H1 (cell line): ENCODE results near the gene DHRS13. TPM values are rescaled to one million over a fixed set of nuclear protein-coding genes. Genes with fewer than 3 reads are reported as not detected.

Experiments
- CTCF ChIA-PET: fragments of 300-600 bp; sonication (Branson Sonifier 250); formaldehyde crosslinking; loops from one replicate; lab custom pipeline; 2021; ENCODE audit not compliant: partially characterized antibody; lab: Charles Lee
- POLR2A ChIA-PET: fragments of 300-600 bp; sonication (Branson Sonifier 250); formaldehyde crosslinking; loops from one replicate; lab custom pipeline; 2021; ENCODE audit warnings: inconsistent platforms; ENCODE audit not compliant: partially characterized antibody; lab: Charles Lee
- DNase-seq, 2 experiments: peaks; one replicate each; pipeline versions ENCODE4 v3.0.0 to v3.0.0-alpha.2; 2010 to 2022; ENCODE audit warnings: low spot score in 2 of 2, low read depth in 1 of 2, mixed read lengths in 1 of 2
- FAIRE-seq: peaks from 2 replicates; lab custom pipeline; 2011; peaks lifted over from hg19 to GRCh38; lab: Jason Lieb, UNC
- H2AFZ ChIP-seq: 2 replicates; pipeline ENCODE4 v1.8.1; 2012; ENCODE audit warnings: low read length, inconsistent platforms
- H2AK5ac ChIP-seq: 2 replicates; pipeline ENCODE4 v1.6.1; 2013; ENCODE audit warnings: low read depth, low read length
- H2BK120ac ChIP-seq: replicated peaks from 2 replicates; pipeline ENCODE3; 2013; ENCODE audit warnings: low read depth, low read length, inconsistent platforms
- H2BK12ac ChIP-seq: 2 replicates; pipeline ENCODE4 v1.6.1; 2013; ENCODE audit warnings: low read depth, low read length
- H2BK15ac ChIP-seq: 2 replicates; pipeline ENCODE4 v1.6.1; 2013; ENCODE audit warnings: low read length
- H2BK20ac ChIP-seq: 2 replicates; pipeline ENCODE4 v1.6.1; 2013; ENCODE audit warnings: low read length
- H2BK5ac ChIP-seq: 2 replicates; pipeline ENCODE4 v1.6.1; 2013; ENCODE audit warnings: low read depth, low read length
- H3K14ac ChIP-seq: 2 replicates; pipeline ENCODE4 v1.6.1; 2013; ENCODE audit warnings: inconsistent platforms; ENCODE audit not compliant: insufficient read length
- H3K18ac ChIP-seq: 2 replicates; pipeline ENCODE4 v1.6.1; 2013; ENCODE audit warnings: low read length; ENCODE audit errors: extremely low read depth
- H3K23ac ChIP-seq: 2 replicates; pipeline ENCODE4 v1.6.1; 2013; ENCODE audit warnings: inconsistent platforms; ENCODE audit not compliant: insufficient read length
- H3K23me2 ChIP-seq: 2 replicates; pipeline ENCODE4 v1.6.1; 2013; ENCODE audit warnings: low read depth, low read length
- H3K27ac ChIP-seq: 2 replicates; pipeline ENCODE4 v1.6.1; 2011; ENCODE audit warnings: low read depth, low read length, inconsistent platforms
- H3K27me3 ChIP-seq, 4 experiments: replicated peaks in 1 of 4; 1 replicate in 1 of 4; 2 replicates in 3 of 4; pipeline versions ENCODE4 v1.6.1 to v1.8.1; 2011 to 2013; ENCODE audit warnings: low read length in 3 of 4, mild to moderate bottlenecking in 3 of 4, inconsistent platforms in 2 of 4, mixed read lengths in 2 of 4, moderate library complexity in 1 of 4; ENCODE audit not compliant: control insufficient read depth in 3 of 4, insufficient read depth in 3 of 4; ENCODE audit errors: extremely low read depth in 1 of 4
- H3K36me3 ChIP-seq, 4 experiments: 2 replicates each; pipeline versions ENCODE4 v1.6.1 to v1.8.1; 2011 to 2013; ENCODE audit warnings: mild to moderate bottlenecking in 4 of 4, low read length in 3 of 4, moderate library complexity in 2 of 4, control low read depth in 1 of 4, inconsistent platforms in 1 of 4; ENCODE audit not compliant: insufficient read depth in 4 of 4, control insufficient read depth in 2 of 4
- H3K4ac ChIP-seq: replicated peaks from 2 replicates; pipeline ENCODE3; 2013; ENCODE audit warnings: low read length, low read depth, mixed read lengths, inconsistent platforms; ENCODE audit not compliant: insufficient read length
- H3K4me1 ChIP-seq, 4 experiments: replicated peaks in 1 of 4; 1 replicate in 1 of 4; 2 replicates in 3 of 4; pipeline versions ENCODE4 v1.6.1 to v1.8.1; 2011 to 2013; ENCODE audit warnings: low read length in 3 of 4, inconsistent platforms in 2 of 4, mixed read lengths in 1 of 4; ENCODE audit not compliant: insufficient read depth in 4 of 4, control insufficient read depth in 3 of 4
- H3K4me2 ChIP-seq, 2 experiments: 2 replicates each; pipeline versions ENCODE4 v1.6.1 to v1.8.1; 2011 to 2013; ENCODE audit warnings: low read depth in 2 of 2, low read length in 2 of 2, control low read depth in 1 of 2, inconsistent platforms in 1 of 2, mild to moderate bottlenecking in 1 of 2; ENCODE audit not compliant: insufficient read depth in 1 of 2
- H3K4me3 ChIP-seq, 4 experiments: fragments of 200-600, 300-600 bp in 1 of 4; sonication (generic), shearing (Covaris generic), sonication (Bioruptor Twin) in 1 of 4; 2 replicates each; pipeline versions ENCODE4 v1.5.1 to v1.8.1; 2011 to 2016; ENCODE audit warnings: low read length in 4 of 4, low read depth in 3 of 4, control low read depth in 2 of 4, inconsistent platforms in 2 of 4, mild to moderate bottlenecking in 2 of 4, mixed read lengths in 1 of 4, moderate library complexity in 1 of 4; ENCODE audit not compliant: insufficient read depth in 2 of 4; ENCODE audit errors: extremely low read depth in 1 of 4
- H3K56ac ChIP-seq: replicated peaks from 2 replicates; pipeline ENCODE3; 2013; ENCODE audit warnings: low read depth, mild to moderate bottlenecking, mixed read lengths, low read length, inconsistent platforms; ENCODE audit not compliant: insufficient read length
- H3K79me1 ChIP-seq: 2 replicates; pipeline ENCODE4 v1.6.1; 2013; ENCODE audit warnings: low read depth, low read length, control low read depth
- H3K79me2 ChIP-seq, 2 experiments: 2 replicates each; pipeline versions ENCODE4 v1.6.1 to v1.8.1; 2012 to 2013; ENCODE audit warnings: low read length in 2 of 2, mild to moderate bottlenecking in 2 of 2, inconsistent platforms in 1 of 2; ENCODE audit not compliant: insufficient read depth in 2 of 2, control insufficient read depth in 1 of 2
- H3K9ac ChIP-seq, 4 experiments: replicated peaks in 1 of 4; 1 replicate in 1 of 4; 2 replicates in 3 of 4; pipeline versions ENCODE4 v1.6.1 to v1.8.1; 2011 to 2013; ENCODE audit warnings: low read depth in 3 of 4, low read length in 3 of 4, control low read depth in 2 of 4, mild to moderate bottlenecking in 2 of 4, moderate library complexity in 2 of 4, inconsistent platforms in 1 of 4; ENCODE audit errors: extremely low read depth in 1 of 4
- H3K9me3 ChIP-seq, 2 experiments: 2 replicates each; pipeline versions ENCODE4 v1.6.1 to v1.8.1; 2012 to 2013; ENCODE audit warnings: mild to moderate bottlenecking in 2 of 2, moderate library complexity in 2 of 2, control low read depth in 1 of 2, inconsistent platforms in 1 of 2, low read depth in 1 of 2, low read length in 1 of 2, mixed read lengths in 1 of 2; ENCODE audit not compliant: insufficient read depth in 2 of 2
- H4K20me1 ChIP-seq, 2 experiments: replicated peaks in 1 of 2; 2 replicates each; pipeline versions ENCODE3 to v1.8.1; 2011 to 2013; ENCODE audit warnings: inconsistent platforms in 2 of 2, low read length in 2 of 2, mild to moderate bottlenecking in 1 of 2; ENCODE audit not compliant: insufficient read depth in 2 of 2, control insufficient read depth in 1 of 2
- H4K5ac ChIP-seq: 2 replicates; pipeline ENCODE4 v1.6.1; 2013; ENCODE audit warnings: low read length, low read depth, mixed read lengths, inconsistent platforms; ENCODE audit not compliant: insufficient read length
- H4K8ac ChIP-seq: 2 replicates; pipeline ENCODE4 v1.8.0; 2013; ENCODE audit warnings: mild to moderate bottlenecking, moderate library complexity, low read length, inconsistent platforms; ENCODE audit not compliant: insufficient read depth; ENCODE audit errors: extremely low read depth
- H4K91ac ChIP-seq: replicated peaks from 2 replicates; pipeline ENCODE3; 2013; ENCODE audit warnings: low read length, mixed read lengths, inconsistent platforms; ENCODE audit not compliant: insufficient read length
- ASH2L ChIP-seq: fragments of 200-600, 300-600 bp; sonication (generic); IDR thresholded peaks from one replicate; pipeline ENCODE4 v1.7.1; 2017; ENCODE audit warnings: low read length
- CREB1 ChIP-seq: IDR thresholded peaks from 2 replicates; pipeline ENCODE4 v1.6.1; 2012; ENCODE audit warnings: inconsistent platforms
- E2F6 ChIP-seq: IDR thresholded peaks from 2 replicates; pipeline ENCODE4 v1.6.1; 2012; ENCODE audit warnings: inconsistent platforms
- FOSL1 ChIP-seq: IDR thresholded peaks from 2 replicates; pipeline ENCODE4 v1.6.1; 2011; ENCODE audit warnings: mild to moderate bottlenecking, low read depth, low read length, moderate library complexity; ENCODE audit not compliant: insufficient read depth
- NRF1 ChIP-seq: IDR thresholded peaks from 2 replicates; pipeline ENCODE4 v1.6.1; 2011; ENCODE audit warnings: mild to moderate bottlenecking, low read depth, low read length, improper control_type of control experiment
- POLR2A ChIP-seq, 2 experiments: IDR thresholded peaks; 1 replicate in 1 of 2; 2 replicates in 1 of 2; pipeline ENCODE4 v1.6.1; 2011; ENCODE audit warnings: low read depth in 2 of 2, low read length in 2 of 2, mild to moderate bottlenecking in 2 of 2; ENCODE audit errors: control extremely low read depth in 1 of 2
- SIN3A ChIP-seq, 2 experiments: IDR thresholded peaks in 1 of 2; conservative IDR thresholded peaks in 1 of 2; 2 replicates each; pipeline ENCODE4 v1.6.1; 2011 to 2012; ENCODE audit warnings: low read length in 2 of 2, improper control_type of control experiment in 1 of 2, low read depth in 1 of 2, mild to moderate bottlenecking in 1 of 2
- SP4 ChIP-seq: IDR thresholded peaks from 2 replicates; pipeline ENCODE4 v1.6.1; 2012; ENCODE audit warnings: low read length, inconsistent platforms
- TAF1 ChIP-seq: IDR thresholded peaks from 2 replicates; pipeline ENCODE4 v1.6.1; 2011; ENCODE audit warnings: mild to moderate bottlenecking, low read depth, low read length
- TBP ChIP-seq: IDR thresholded peaks from 2 replicates; pipeline ENCODE4 v1.6.1; 2011; ENCODE audit warnings: low read depth, low read length, improper control_type of control experiment
- TEAD4 ChIP-seq: IDR thresholded peaks from 2 replicates; pipeline ENCODE4 v1.6.1; 2012; ENCODE audit warnings: low read depth, low read length, inconsistent platforms, mixed read lengths
- YY1 ChIP-seq: IDR thresholded peaks from 2 replicates; pipeline ENCODE4 v1.6.1; 2011; ENCODE audit warnings: low read depth, mild to moderate bottlenecking, low read length
- WGBS, 2 experiments: shearing (Covaris generic) in 1 of 2; methylation state at CpG; one replicate each; pipeline versions ENCODE4 v1.1.6 to v1.1.7; 2013 to 2015; ENCODE audit warnings: low lambda C conversion rate in 2 of 2, mixed read lengths in 2 of 2, inconsistent platforms in 1 of 2, low coverage in 1 of 2, missing lambda C conversion rate in 1 of 2; ENCODE audit not compliant: insufficient replicate concordance in 2 of 2, insufficient coverage in 1 of 2, insufficient read length in 1 of 2; ENCODE audit errors: extremely low coverage in 1 of 2, missing lambda C conversion rate in 1 of 2; 5-methylcytosine and 5-hydroxymethylcytosine counted together
- polyA plus RNA-seq, 7 experiments: library from polyadenylated mRNA; depleted of rRNA in 3 of 7; stranded (reverse) in 5 of 7; unstranded in 2 of 7; fragments of >200 nt in 5 of 7; fragments of 200-250 nt in 2 of 7; gene quantifications; 1 replicate in 5 of 7; 2 replicates in 1 of 7; 4 replicates in 1 of 7; pipeline versions ENCODE4 v1.2.1 to v1.2.3, GENCODE V29; 2011 to 2013; ENCODE audit warnings: missing spikeins in 2 of 7, mixed read lengths in 2 of 7
- total RNA-seq: library from RNA; stranded (reverse); fragmentation: NEBNext Ultra II Directional; extraction: Animal tissue kit (Norgen Biotek cat#: 25700); gene quantifications from 2 replicates; pipeline ENCODE4 v1.2.1, GENCODE V29; 2021

The DHRS13 gene
- total and polyA plus RNA-seq, 2 of the 8 experiments (the other 6 are each of a cell fraction or from before 2014, with no cell fraction given) = 23.7 to 30.0 TPM

GRCh38 chr17:28951428-28951990, 48.6 kb upstream of the DHRS13 start, which contains the start of gene PHF12:
TSS of gene PHF12 (minus strand) at chr17:28951518. CDS start at chr17:28950960, 558 bp downstream.
- peak; percentile 93 for FAIRE-seq
- Histone ChIP-seq H3K18ac (peak within 1 kb of the TSS; percentile 75), H2BK15ac (peak within 1 kb of the TSS; percentile 93; the same call in 1 of the 2 replicates), H3K4me3 (peak within 1 kb of the TSS; percentile 68 to 97 (median 94)), H2BK120ac (peak within 1 kb of the TSS; percentile 51), H3K27ac (peak within 1 kb of the TSS; percentile 92), H3K14ac (no peak within 1 kb of the TSS), H3K27me3 (no peaks in the 10 kb centered on the region), H3K9ac (peak within 1 kb of the TSS; percentile 81 to 89 (median 84)), H2AK5ac (peak within 1 kb of the TSS; percentile 88; the same call in 1 of the 2 replicates), H3K9me3 (no peaks in the 10 kb centered on the region), H3K79me2 (peaks cover 26 to 43% of the 10 kb centered on the region in 2 experiments), H3K4me2 (peak within 1 kb of the TSS; percentile 95 to 99), H3K4ac (peak within 1 kb of the TSS; percentile 80), H3K4me1 (peaks cover 9 to 24% (median 13%) of the 10 kb centered on the region in 4 experiments; a peak in 5 of 7 replicates), H2BK12ac (peak within 1 kb of the TSS; percentile 81), H4K91ac (peak within 1 kb of the TSS; percentile 79), H4K20me1 (peaks cover 2% of the 10 kb centered on the region in 2 experiments), H2BK20ac (no peak within 1 kb of the TSS), H3K79me1 (no peaks in the 10 kb centered on the region; the same call in 1 of the 2 replicates), H4K5ac (peak within 1 kb of the TSS; percentile 65), H4K8ac (peak within 1 kb of the TSS; percentile 93), H3K23ac (no peak within 1 kb of the TSS), H3K36me3 (peaks cover 0 to 6% (median under 1%) of the 10 kb centered on the region in 4 experiments; a peak in 2 of 8 replicates), H3K56ac (peak within 1 kb of the TSS; percentile 83), H2BK5ac (peak within 1 kb of the TSS; percentile 93), H3K23me2 (peaks cover 9% of the 10 kb centered on the region), H2AFZ (peak within 1 kb of the TSS; percentile 36; the same call in 1 of the 2 replicates)
- peak; percentile 97 to 100 for DNase-seq
- 1% methylated on average over 16 of the region's 51 CpGs; no CpG with 5 or more reads in 1 of the 2 experiments for WGBS, 2 experiments
- ChIA-PET POLR2A (interaction anchor here (0.6 to 4.1 kb wide), 23 partner anchors 8 to 342 kb away, joined by 3 to 37 read pairs (median 3); partner anchors contain the start of genes FLOT2, NEK8, NUFIP2 and PROCA1), CTCF (interaction anchor here (4.8 to 15.6 kb wide), 2 partner anchors 12 to 164 kb away, joined by 62 to 548 read pairs; no protein-coding TSS in a partner anchor)
- TF ChIP-seq POLR2A (IDR thresholded peaks at IDR 0.05; ENCODE audit: control extremely low read depth in 1 of 2, low read depth in 2 of 2, low read length in 2 of 2) (peak in 1 of 2 experiments; percentile 65; a peak in 2 of 3 replicates), NRF1 (peak; percentile 99), YY1 (peak; percentile 96), TBP (peak; percentile 69), E2F6 (no peak), SP4 (peak; percentile 89; the same call in 1 of the 2 replicates), FOSL1 (0 out of 2 replicates have a peak, but pooled peaks have one; percentile 56), CREB1 (peak; percentile 29), TAF1 (peak; percentile 81), SIN3A (conservative IDR thresholded peaks at IDR 0.05 in 1 of 2, IDR thresholded peaks at IDR 0.05 in 1 of 2; ENCODE audit: low read depth in 1 of 2, low read length in 2 of 2) (peak in 1 of 2 experiments; percentile 62; a peak in 1 of 4 replicates), ASH2L (peak; percentile 51), TEAD4 (peak; percentile 24; the same call in 1 of the 2 replicates)
